T47D (cell line): ENCODE measurements around the gene GPATCH4.
"Not testable (repeated sequence)": the region's sequence is repeated elsewhere in the genome, so short reads cannot be mapped to it uniquely, and the experiment has no call there.

ENCODE experiments used
- DNase-seq, 2 experiments: peaks; one replicate each; pipeline versions ENCODE4 v3.0.0 to v3.0.0-alpha.2; 2011 to 2012; ENCODE audit warnings: low read depth in 1 of 2, low spot score in 1 of 2
- JUND ChIP-seq: IDR thresholded peaks from 2 replicates; pipeline ENCODE4 v1.6.1; 2012; ENCODE audit warnings: low read depth
- in situ Hi-C: cut with HindIII; loops from 2 replicates; pipeline ENCODE4 v1.10.0; 2016; ENCODE audit warnings: low sequenced_read_pairs, low pct_unique_long_range_greater_than_20kb

The GPATCH4 gene

DNA sequence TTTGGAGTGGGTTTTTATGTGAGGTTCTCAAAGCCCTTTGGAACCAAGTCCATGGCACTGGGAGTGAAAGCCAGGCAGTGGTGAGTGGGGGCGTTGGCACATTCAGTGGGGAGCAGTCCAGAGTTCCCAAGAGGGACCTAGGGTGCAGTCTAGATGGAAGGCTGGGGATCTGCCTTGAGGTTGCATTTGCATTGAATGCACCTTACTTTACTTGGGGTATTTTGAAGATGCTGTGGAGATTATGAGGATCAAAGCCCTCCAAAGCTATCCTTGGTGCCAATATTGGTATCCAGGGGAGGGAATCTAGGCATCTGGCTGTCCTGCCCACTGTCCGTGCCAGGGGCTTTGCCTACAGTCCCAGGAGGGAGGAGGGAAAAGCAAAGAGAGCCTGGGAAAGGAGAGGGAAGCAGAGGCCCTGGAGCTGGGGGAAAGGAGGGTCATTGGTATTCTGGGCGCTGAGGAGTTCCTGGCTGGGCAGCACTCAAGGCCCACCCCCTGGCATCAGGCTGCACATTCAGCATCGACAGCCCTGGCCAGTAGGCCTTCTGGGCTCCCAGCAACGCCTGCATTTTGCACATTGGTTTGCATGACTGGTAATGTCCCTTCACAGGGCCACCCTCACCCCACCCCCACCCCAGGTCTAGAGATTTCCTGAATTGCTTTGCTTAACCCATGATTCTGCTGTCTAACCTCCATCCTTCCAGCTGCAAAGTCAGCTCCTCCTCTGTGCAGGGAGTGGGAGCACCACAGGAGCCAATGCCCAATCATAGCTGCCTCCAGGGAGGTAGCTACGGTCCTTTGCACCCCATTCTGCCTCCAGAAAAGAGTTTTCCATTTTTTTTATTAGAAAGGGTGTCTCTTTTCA, 39.8 kb upstream of the GPATCH4 start:
- TF ChIP-seq JUND = no peak
- in situ Hi-C loops = no loop called here
- DNase-seq = no peak

DNA sequence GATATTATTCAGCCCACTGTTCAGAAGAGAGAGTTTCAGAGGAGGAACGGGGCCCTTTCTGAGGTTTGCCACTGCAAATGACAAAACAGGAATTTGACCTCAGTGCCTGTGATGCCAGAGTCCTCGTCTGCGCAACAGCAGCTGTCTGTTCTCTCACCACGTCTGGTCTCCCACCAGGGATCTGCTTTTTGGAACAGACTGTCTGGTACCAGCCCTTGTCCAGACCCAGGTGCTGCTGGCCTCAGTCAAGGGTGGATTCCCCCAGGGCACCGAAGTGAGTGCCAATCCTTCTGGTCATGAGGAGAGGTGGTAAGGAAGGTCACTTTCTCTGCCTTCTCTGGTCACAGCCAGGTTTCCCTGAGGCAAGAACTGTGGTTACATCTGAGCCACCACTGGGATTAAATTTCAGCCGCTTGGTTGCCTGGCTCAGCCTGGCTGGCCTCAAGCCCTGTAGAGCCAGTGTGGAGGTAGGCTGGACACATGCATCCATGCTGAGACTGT, 38.4 kb upstream of the GPATCH4 start:
- no peak for TF ChIP-seq JUND
- DNase-seq = peak; percentile 78 to 94
- in situ Hi-C loops = no loop called here

DNA sequence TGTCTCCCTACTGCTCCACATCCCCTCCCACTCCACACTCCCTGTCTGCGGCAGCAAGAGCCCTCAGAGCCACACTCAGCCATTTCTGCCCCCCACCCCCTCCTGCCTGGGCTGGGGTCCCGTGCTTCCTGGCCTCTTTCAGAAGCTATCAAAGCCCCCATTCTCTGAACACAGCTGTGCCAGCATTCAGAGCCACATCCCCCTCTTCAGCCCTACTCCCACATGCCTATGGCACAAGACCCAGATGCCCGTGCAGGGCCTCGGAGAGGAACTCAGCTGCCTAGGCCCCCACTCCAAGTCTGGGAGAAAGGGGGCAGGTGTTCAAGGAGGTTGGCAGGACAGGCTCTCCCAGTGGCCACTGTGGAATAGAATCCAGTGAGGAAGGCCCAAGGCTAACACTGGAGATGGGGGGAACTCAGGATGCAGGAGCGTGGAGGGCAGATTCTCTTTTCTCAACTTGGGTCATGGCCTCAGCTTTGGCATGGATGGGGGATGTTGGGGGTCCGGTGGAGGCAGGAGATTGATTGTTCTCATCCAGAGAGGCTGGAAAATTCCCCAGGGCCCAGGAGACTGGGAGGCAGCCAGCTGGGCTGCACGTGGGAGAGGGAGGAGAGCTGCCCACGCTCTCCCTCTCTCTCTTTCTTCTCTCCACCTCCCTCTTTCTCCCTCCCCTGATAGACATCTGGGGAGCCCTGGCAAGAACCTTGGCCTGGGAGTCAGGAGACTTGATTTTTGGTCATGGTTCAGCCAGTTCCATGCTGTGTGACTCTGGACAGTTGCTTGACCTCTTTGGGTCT, 37.1 kb upstream of the GPATCH4 start:
- TF ChIP-seq JUND = no peak
- no peak for DNase-seq
- in situ Hi-C loops = no loop called here

DNA sequence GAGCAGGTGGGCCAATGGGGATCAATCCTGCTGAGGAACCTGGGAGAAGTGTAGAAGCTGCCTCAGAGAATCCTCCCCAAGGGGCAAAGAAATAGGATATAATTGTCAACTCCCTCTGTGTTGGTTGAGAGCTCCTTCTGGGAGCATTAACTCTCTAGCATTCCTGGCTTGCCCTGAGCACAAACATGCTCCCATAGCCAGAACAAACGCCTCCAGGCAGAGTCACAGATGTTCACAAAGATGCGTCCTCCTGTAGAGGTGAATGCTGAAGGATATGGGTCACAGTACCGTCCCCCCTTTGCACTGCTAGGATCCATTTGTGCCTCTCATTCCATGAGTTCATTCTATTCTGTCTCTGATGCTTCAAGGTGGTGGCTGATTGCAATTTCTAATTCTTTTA, 31.1 kb upstream of the GPATCH4 start:
- peak in 1 of 2 experiments; percentile 75 for DNase-seq
- no peak for TF ChIP-seq JUND
- in situ Hi-C loops = no loop called here

DNA sequence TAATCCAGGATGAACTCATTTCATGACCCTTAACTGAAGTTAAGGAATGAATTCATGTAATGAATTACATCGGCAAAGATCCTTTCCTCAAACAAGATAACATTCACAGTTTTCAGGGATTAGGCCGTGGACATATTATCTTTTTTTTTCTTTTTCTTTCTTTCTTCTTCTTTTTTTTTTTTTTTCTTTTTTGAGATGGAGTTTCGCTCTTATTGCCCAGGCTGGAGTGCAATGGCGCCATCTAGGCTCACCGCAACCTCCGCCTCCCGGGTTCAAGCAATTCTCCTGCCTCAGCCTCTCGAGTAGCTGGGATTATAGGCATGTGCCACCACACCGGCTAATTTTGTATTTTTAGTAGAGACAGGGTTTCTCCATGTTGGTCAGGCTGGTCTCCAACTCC, 29.9 kb upstream of the GPATCH4 start:
- in situ Hi-C loops, DNase-seq: not testable (repeated sequence)

DNA sequence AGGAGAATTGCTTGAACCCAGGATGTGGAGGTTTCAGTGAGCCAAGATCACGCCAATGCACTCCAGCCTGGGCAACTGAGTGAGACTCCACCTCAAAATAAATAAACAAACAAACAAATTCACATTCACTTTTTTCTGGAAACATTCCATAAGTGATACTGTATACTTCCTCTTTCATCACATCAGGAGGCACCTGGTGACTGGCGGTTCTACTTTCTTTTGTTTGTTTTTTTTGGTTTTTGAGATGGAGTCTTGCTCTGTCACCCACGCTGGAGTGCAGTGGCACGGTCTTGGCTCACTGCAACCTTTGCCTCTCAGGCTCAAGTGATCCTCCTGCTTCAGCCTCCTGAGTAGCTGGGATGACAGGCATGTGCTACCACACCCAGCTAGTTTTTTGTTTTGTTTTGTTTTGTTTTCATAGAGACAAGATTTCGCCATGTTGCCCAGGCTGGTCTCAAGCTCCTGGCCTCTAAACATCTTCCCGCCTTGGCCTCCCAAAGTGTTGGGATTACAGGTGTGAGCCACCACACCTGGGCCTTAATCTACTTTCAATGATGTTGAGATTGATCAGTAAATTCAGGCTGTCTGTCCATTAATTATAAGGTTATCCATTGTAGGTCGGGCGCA, 28.7 kb upstream of the GPATCH4 start:
- TF ChIP-seq JUND = no peak
- in situ Hi-C loops = no loop called here

DNA sequence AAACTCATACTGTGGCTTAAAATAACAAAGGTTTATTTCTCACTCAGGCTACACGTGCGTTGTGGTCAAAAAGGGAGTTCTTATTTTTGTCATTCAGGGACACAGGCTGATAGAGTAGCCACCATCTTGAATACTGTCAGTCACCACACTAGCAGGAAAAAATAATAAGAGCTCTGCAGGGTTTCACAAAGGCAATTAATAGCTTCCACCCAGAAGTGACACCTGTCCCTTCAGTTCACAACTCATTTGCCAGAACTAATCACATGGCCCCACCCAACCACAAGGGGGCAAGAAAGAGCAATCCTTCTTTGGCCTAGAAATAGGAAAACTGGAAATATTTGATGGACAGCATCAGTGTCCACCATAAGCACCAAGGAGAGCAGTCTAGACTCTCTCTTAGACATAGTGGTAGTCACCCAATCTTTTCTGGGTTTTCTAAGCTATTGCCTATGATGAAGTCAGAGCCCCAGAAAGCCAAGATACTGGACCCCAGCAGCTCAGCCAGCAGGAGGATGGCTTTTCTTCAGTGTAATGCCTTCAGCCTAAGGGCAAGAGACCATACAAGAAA, 26.1 kb upstream of the GPATCH4 start:
- TF ChIP-seq JUND = no peak
- peak in 1 of 2 experiments; percentile 89 for DNase-seq
- in situ Hi-C loops = no loop called here

More for the DNA sequence above, 28.7 kb upstream of the GPATCH4 start:
- no peak for DNase-seq

DNA sequence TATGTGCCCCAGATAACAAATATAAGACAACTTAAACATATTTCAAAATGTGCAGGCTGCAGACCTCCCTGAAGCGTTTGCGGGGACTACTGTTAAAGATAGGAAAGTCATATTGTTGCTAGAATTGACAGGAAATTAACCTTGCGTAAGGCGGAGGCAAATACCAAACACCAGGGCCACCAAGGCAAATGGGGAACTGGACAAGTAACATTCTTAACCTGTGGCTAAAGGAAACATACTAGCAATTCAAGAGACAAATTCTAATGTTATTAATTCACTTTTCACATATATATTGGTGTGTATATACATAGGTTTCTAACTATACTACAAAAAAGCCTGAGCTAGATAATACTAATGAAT, 24.8 kb upstream of the GPATCH4 start:
- DNase-seq = peak in 1 of 2 experiments; percentile 41
- no peak for TF ChIP-seq JUND
- in situ Hi-C loops = no loop called here

DNA sequence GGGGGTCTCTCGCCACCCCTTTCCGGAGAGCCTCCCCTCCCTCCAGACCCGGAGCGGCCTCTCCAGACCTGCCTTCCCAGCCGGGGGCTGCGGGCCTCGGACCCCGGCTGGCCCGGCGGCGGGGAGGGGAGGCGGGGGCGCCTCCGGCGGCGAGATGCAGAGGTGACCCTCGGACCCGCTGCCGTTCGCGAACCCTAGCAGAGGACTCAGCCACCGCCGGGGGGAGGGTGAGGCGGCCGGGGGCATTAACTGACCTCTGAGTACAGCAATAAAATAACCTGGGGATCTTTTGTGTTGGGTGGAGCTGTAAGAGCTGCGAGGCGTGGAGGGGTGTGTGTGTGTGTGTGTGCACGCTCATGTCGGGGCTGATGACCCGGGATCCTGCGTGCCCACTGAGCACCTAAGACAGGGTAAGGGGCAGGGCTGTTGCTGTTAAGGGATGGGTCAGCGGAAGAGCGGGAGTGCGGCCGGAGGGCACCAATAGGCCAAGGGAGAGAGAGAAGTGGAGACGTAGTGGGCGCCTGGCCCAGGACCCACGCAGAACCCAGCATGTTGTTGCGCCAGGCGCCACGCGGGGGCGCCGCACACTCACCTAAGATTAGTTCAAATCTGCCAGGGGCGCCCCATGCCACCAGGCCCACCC, 24.3 kb upstream of the GPATCH4 start:
- in situ Hi-C loops = no loop called here
- DNase-seq = peak in 1 of 2 experiments; percentile 49
- TF ChIP-seq JUND = no peak

DNA sequence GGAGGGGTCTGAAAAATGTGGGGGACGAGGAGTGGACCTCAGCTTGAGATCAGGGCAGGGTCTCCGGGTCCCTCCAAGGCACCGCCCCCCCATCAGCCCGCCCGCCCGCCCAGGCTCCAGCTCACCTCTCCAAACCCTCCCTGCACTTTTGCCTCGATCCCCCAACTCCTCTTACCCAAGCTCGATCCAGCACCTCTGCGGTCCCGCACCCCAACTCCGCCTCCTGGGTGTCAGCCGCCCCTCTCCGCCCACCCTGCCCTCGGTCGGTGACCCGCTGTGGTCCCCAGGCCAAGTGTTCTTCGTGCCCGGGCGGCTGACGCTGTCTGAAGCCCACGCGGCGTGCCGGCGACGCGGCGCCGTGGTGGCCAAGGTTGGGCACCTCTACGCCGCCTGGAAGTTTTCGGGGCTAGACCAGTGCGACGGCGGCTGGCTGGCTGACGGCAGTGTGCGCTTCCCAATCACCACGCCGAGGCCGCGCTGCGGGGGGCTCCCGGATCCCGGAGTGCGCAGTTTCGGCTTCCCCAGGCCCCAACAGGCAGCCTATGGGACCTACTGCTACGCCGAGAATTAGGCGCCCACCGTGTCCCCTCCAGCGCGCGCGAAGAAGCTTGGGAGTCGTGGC, 23.6 kb upstream of the GPATCH4 start:
- TF ChIP-seq JUND = no peak
- in situ Hi-C loops = no loop called here

DNA sequence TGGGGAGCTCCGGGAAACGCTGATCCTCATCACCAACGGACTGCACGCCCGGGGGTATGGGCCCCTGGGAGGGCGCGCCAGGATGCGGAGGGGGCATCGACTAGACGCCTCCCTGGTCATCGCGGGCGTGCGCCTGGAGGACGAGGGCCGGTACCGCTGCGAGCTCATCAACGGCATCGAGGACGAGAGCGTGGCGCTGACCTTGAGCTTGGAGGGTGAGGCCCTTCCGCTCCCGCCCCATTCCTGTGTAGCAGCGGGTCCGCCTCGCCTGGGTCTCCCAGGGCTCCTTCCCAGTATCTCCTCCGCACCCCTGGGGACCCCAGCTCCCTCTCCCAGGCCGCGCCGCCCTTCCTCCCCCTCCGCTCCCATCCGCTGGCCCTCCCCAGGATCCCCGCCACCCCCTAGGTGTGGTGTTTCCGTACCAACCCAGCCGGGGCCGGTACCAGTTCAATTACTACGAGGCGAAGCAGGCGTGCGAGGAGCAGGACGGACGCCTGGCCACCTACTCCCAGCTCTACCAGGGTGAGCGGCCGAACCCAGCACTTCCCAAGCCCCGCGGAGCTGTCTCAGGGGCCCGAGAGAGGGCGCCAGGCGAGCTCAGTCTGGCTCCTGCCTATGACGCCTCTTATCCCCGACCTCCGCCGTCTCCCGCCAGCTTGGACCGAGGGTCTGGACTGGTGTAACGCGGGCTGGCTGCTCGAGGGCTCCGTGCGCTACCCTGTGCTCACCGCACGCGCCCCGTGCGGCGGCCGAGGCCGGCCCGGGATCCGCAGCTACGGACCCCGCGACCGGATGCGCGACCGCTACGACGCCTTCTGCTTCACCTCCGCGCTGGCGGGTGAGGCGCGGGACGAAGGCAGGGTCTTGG, 22.9 kb upstream of the GPATCH4 start:
- in situ Hi-C loops = no loop called here
- peak in 1 of 2 experiments; percentile 70 for DNase-seq
- TF ChIP-seq JUND = no peak

More for the DNA sequence above, 23.6 kb upstream of the GPATCH4 start:
- DNase-seq = no peak
